HepG2 (cell line): ENCODE measurements around the gene ECPAS. TPM values are rescaled to one million over a fixed set of nuclear protein-coding genes. Genes with fewer than 3 reads are reported as not detected.

Source experiments
- ATAC-seq: fragments of 200-7000 bp; cut with Tn5 transposase; 3 replicates; pipeline ENCODE4 v1.9.1; 2020; ENCODE audit warnings: mild to moderate bottlenecking, moderate library complexity
- BruUV-seq: library from RNA; stranded (reverse); fragments of 400-500 nt; replicated peaks from 2 replicates; lab custom pipeline; 2021; lab: Mats Ljungman, UMichigan
- CTCF ChIA-PET: fragments of 300-600 bp; formaldehyde crosslinking; extraction: SDS; loops from one replicate; lab custom pipeline; 2021; ENCODE audit warnings: low total read pairs, inconsistent platforms, low intra/inter-chr PET ratio; lab: Yijun Ruan, JAX
- POLR2A ChIA-PET: fragments of 350-600 bp; sonication (Branson Sonifier 250); formaldehyde crosslinking; loops from one replicate; lab custom pipeline; 2020; ENCODE audit warnings: antibody characterized with exemption, inconsistent platforms; lab: Yijun Ruan, JAX
- DNase-seq: peaks from one replicate; pipeline ENCODE4 v3.0.0-alpha.2; 2015; ENCODE audit warnings: low spot score
- FAIRE-seq: peaks from 3 replicates; lab custom pipeline; 2011; peaks lifted over from hg19 to GRCh38; lab: Jason Lieb, UNC
- H2AFZ ChIP-seq: one replicate; pipeline ENCODE4 v1.6.1; 2011; ENCODE audit warnings: low read length, inconsistent platforms
- H3K27ac ChIP-seq: fragments of 300-600 bp; 3 replicates; pipeline ENCODE4 v1.8.0; 2011; ENCODE audit warnings: mixed run types, mild to moderate bottlenecking, mixed read lengths, low read length, inconsistent platforms; ENCODE audit not compliant: insufficient read depth; ENCODE audit errors: extremely low read length
- H3K27me3 ChIP-seq, 2 experiments: fragments of 200-600 bp in 1 of 2; 2 replicates in 1 of 2; 3 replicates in 1 of 2; pipeline versions ENCODE4 v1.6.0 to v1.8.0; 2011; ENCODE audit warnings: low read length in 2 of 2, mild to moderate bottlenecking in 2 of 2, moderate library complexity in 2 of 2, inconsistent platforms in 1 of 2; ENCODE audit not compliant: insufficient read depth in 2 of 2, control insufficient read depth in 1 of 2
- H3K36me3 ChIP-seq, 2 experiments: fragments of 200-600 bp in 1 of 2; replicated peaks in 1 of 2; 2 replicates in 1 of 2; 3 replicates in 1 of 2; pipeline versions ENCODE4 v1.5.1 to v1.8.0; 2011; ENCODE audit warnings: low read length in 2 of 2, inconsistent platforms in 1 of 2; ENCODE audit not compliant: insufficient read depth in 2 of 2, control insufficient read depth in 1 of 2
- H3K4me1 ChIP-seq: 2 replicates; pipeline ENCODE4 v1.5.1; 2012; ENCODE audit warnings: low read length, inconsistent platforms; ENCODE audit not compliant: insufficient read depth
- H3K4me2 ChIP-seq: 2 replicates; pipeline ENCODE4 v1.6.0; 2011; ENCODE audit warnings: low read depth, low read length, inconsistent platforms
- H3K4me3 ChIP-seq, 3 experiments: fragments of 200-600 bp in 1 of 3; sonication (generic), shearing (Covaris generic) in 1 of 3; replicated peaks in 1 of 3; 2 replicates each; pipeline ENCODE4 v1.5.1; 2011 to 2016; ENCODE audit warnings: low read length in 3 of 3, inconsistent platforms in 2 of 3, low read depth in 2 of 3, mild to moderate bottlenecking in 2 of 3, control low read depth in 1 of 3, mixed read lengths in 1 of 3; ENCODE audit not compliant: insufficient read depth in 1 of 3
- H3K79me2 ChIP-seq: one replicate; pipeline ENCODE4 v1.6.1; 2011; ENCODE audit warnings: low read length, inconsistent platforms; ENCODE audit not compliant: insufficient read depth
- H3K9ac ChIP-seq: 2 replicates; pipeline ENCODE4 v1.6.0; 2011; ENCODE audit warnings: mild to moderate bottlenecking, low read depth, low read length, inconsistent platforms; ENCODE audit not compliant: insufficient read depth
- H3K9me3 ChIP-seq: 2 replicates; pipeline ENCODE4 v1.5.1; 2012; ENCODE audit warnings: mild to moderate bottlenecking, low read length
- H4K20me1 ChIP-seq: 2 replicates; pipeline ENCODE4 v1.6.0; 2011; ENCODE audit warnings: inconsistent platforms, mild to moderate bottlenecking, low read length, moderate library complexity; ENCODE audit not compliant: insufficient read depth
- DMTF1 ChIP-seq: sonication (generic); formaldehyde crosslinking; IDR thresholded peaks from 2 replicates; pipeline ENCODE4 v1.4.0; 2020; ENCODE audit warnings: mild to moderate bottlenecking, missing genetic modification reagents
- PLRG1 ChIP-seq: fragments of 450-650 bp; conservative IDR thresholded peaks from 2 replicates; pipeline ENCODE4 v1.6.1; 2016
- SP2 ChIP-seq: sonication (generic); formaldehyde crosslinking; IDR thresholded peaks from 2 replicates; pipeline ENCODE4 v1.5.1; 2020; ENCODE audit warnings: mild to moderate bottlenecking, missing genetic modification reagents
- SRSF9 ChIP-seq: fragments of 200-400 bp; formaldehyde crosslinking; IDR thresholded peaks from 2 replicates; pipeline ENCODE4 v1.6.1; 2018; ENCODE audit warnings: borderline replicate concordance, mild to moderate bottlenecking, low read depth, low read length; ENCODE audit not compliant: insufficient read depth, poor library complexity, severe bottlenecking
- TGIF2 ChIP-seq: IDR thresholded peaks from 2 replicates; pipeline ENCODE4 v1.6.1; 2016; ENCODE audit warnings: control low read depth, missing compliant biosample characterization
- ZFP90 ChIP-seq: sonication (generic); formaldehyde crosslinking; IDR thresholded peaks from 2 replicates; pipeline ENCODE4 v1.8.0; 2022; ENCODE audit warnings: missing genetic modification reagents, mild to moderate bottlenecking, inconsistent platforms, borderline replicate concordance
- ZHX1 ChIP-seq: sonication (generic); formaldehyde crosslinking; IDR thresholded peaks from 2 replicates; pipeline ENCODE4 v1.8.1; 2022; ENCODE audit warnings: low read depth, mild to moderate bottlenecking, missing genetic modification reagents
- ZMAT3 ChIP-seq: sonication (generic); formaldehyde crosslinking; conservative IDR thresholded peaks from 2 replicates; pipeline ENCODE4 v1.7.0; 2021; ENCODE audit warnings: missing genetic modification reagents
- ZNF496 ChIP-seq: sonication (generic); formaldehyde crosslinking; IDR thresholded peaks from 2 replicates; pipeline ENCODE4 v1.8.1; 2023; ENCODE audit warnings: mild to moderate bottlenecking, moderate library complexity, missing genetic modification reagents; ENCODE audit not compliant: insufficient replicate concordance
- ZNF558 ChIP-seq: sonication (generic); formaldehyde crosslinking; IDR thresholded peaks from 2 replicates; pipeline ENCODE4 v1.9.0; 2022; ENCODE audit warnings: mild to moderate bottlenecking, missing genetic modification reagents, borderline replicate concordance
- ZNF841 ChIP-seq: sonication (generic); formaldehyde crosslinking; IDR thresholded peaks from 2 replicates; pipeline ENCODE4 v1.8.1; 2023; ENCODE audit warnings: missing genetic modification reagents, borderline replicate concordance
- WGBS: methylation state at CpG from one replicate; pipeline ENCODE4 v1.1.6; 2017; ENCODE audit warnings: low lambda C conversion rate; 5-methylcytosine and 5-hydroxymethylcytosine counted together
- in situ Hi-C: cut with HindIII; loops from 2 replicates; pipeline ENCODE4 v1.10.0; 2017; ENCODE audit warnings: low pct_unique_long_range_greater_than_20kb; ENCODE audit not compliant: extremely low pct_ligation_motif_present
- intact Hi-C: fragments of 100-400 bp; cut with micrococcal nuclease; formaldehyde crosslinking; loops from one replicate; pipeline ENCODE4 v1.10.0; 2022; ENCODE audit not compliant: unreplicated experiment
- polyA plus RNA-seq, 8 experiments: library from polyadenylated mRNA; depleted of rRNA in 3 of 8; stranded (reverse) in 7 of 8; unstranded in 1 of 8; fragments of >200 nt; fragmentation: Illumina TruSeq in 4 of 8; extraction: Trizol in 4 of 8; gene quantifications; 2 replicates each; pipeline versions ENCODE4 v1.2.1 to v1.2.3, GENCODE V29; 2011 to 2016; ENCODE audit warnings: low read depth in 4 of 8, missing spikeins in 1 of 8, mixed read lengths in 1 of 8; ENCODE audit not compliant: insufficient read depth in 1 of 8
- total RNA-seq, 5 experiments: library from RNA; depleted of rRNA; stranded (reverse); fragments of >200 nt; fragmentation: Illumina TruSeq; extraction: Trizol; gene quantifications; 2 replicates each; pipeline ENCODE4 v1.2.3, GENCODE V29; 2016; ENCODE audit warnings: low read depth in 1 of 5
- TF ChIP-seq, protein P1 (sequence below): sonication (generic); formaldehyde crosslinking; IDR thresholded peaks from 2 replicates; pipeline ENCODE4 v1.4.0; 2020; ENCODE audit warnings: missing genetic modification reagents

Gene ECPAS
- total and polyA plus RNA-seq, 2 of the 13 experiments (the other 11 are each of a cell fraction or from before 2014, with no cell fraction given) = 35.3 to 58.0 TPM

- Histone ChIP-seq H2AFZ (no peak overlapping the region), H3K4me1 (no peaks in the 10 kb centered on the region), H3K4me2 (no peak overlapping the region), H3K4me3 (no peak overlapping the region), H3K27me3 (no peaks in the 10 kb centered on the region), H3K79me2 (no peaks in the 10 kb centered on the region), H3K9me3 (no peaks in the 10 kb centered on the region), H3K27ac (no peak overlapping the region), H3K36me3 (no peaks in the 10 kb centered on the region), H4K20me1 (no peaks in the 10 kb centered on the region), H3K9ac (no peak overlapping the region)
- no peak for DNase-seq
- whole genome bisulfite sequencing = no CpG with 5 or more reads among the region's 3 CpGs
- no peak for FAIRE-seq
- TF ChIP-seq ZMAT3 (CRISPR knock-in tag) = no peak
- no peak for TF ChIP-seq TGIF2 (CRISPR knock-in tag)
- BruUV-seq = no TSS peak
- CTCF ChIA-PET = no interaction called here
- no peak for ATAC-seq
- POLR2A ChIA-PET = no interaction called here
- in situ Hi-C loops (no loop called here), intact Hi-C loops (no loop called here)
These were observed 18.3 kb upstream of the ECPAS start for GRCh38 chr9:111502506-111502905.

DNA sequence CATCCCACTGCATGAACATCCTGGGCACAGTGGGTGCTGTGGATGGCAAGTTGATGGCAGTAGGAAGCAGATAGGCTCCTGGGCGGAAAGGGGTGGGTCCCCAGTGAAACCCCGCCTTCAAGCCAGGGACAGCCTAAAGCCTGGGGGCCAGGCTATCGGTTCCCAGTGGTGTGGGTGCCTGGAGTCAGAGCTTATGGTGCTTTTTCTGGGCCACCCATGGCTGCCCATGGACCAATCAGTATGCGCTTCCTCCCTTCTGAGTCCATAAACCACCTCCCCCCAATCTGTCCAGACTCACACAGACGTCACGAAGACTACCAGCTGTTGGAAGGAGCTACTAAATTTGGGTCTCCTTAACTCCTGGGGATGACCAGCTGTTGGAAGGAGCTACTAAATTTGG lies 17.5 kb upstream of the ECPAS start:
- ATAC-seq = peak; percentile 31; the same call in 2 of the 3 replicates
- no peak for TF ChIP-seq ZFP90 (CRISPR knock-in tag)
- TF ChIP-seq, protein P1, sequence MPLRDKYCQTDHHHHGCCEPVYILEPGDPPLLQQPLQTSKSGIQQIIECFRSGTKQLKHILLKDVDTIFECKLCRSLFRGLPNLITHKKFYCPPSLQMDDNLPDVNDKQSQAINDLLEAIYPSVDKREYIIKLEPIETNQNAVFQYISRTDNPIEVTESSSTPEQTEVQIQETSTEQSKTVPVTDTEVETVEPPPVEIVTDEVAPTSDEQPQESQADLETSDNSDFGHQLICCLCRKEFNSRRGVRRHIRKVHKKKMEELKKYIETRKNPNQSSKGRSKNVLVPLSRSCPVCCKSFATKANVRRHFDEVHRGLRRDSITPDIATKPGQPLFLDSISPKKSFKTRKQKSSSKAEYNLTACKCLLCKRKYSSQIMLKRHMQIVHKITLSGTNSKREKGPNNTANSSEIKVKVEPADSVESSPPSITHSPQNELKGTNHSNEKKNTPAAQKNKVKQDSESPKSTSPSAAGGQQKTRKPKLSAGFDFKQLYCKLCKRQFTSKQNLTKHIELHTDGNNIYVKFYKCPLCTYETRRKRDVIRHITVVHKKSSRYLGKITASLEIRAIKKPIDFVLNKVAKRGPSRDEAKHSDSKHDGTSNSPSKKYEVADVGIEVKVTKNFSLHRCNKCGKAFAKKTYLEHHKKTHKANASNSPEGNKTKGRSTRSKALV (CRISPR knock-in tag) = no peak
- TF ChIP-seq SRSF9 = no peak
- TF ChIP-seq PLRG1 = no peak
- TF ChIP-seq SP2 = no peak
- no peak for TF ChIP-seq ZNF558 (CRISPR knock-in tag)
- TF ChIP-seq DMTF1 (CRISPR knock-in tag) = no peak
- no peak for TF ChIP-seq ZNF496 (CRISPR knock-in tag)
- no peak for TF ChIP-seq ZHX1
- TF ChIP-seq ZNF841 (CRISPR knock-in tag) = no peak

More for the DNA sequence above, 17.5 kb upstream of the ECPAS start:
- ChIA-PET CTCF (no interaction called here), POLR2A (no interaction called here)
- 68% methylated on average over 4 of the region's 6 CpGs for whole genome bisulfite sequencing
- no peak overlapping the region for H3K4me2 ChIP-seq
- no peak overlapping the region for H3K4me3 ChIP-seq
- no peaks in the 10 kb centered on the region for H3K4me1 ChIP-seq
- no peaks in the 10 kb centered on the region for H4K20me1 ChIP-seq
- no peak overlapping the region for H2AFZ ChIP-seq
- no peak overlapping the region for H3K9ac ChIP-seq
- no TSS peak for BruUV-seq
- FAIRE-seq = no peak
- no peak overlapping the region for H3K27ac ChIP-seq
- H3K36me3 ChIP-seq = no peaks in the 10 kb centered on the region
- no peaks in the 10 kb centered on the region for H3K9me3 ChIP-seq
- in situ Hi-C loops (no loop called here), intact Hi-C loops (no loop called here)
- H3K79me2 ChIP-seq = no peaks in the 10 kb centered on the region
- no peaks in the 10 kb centered on the region for H3K27me3 ChIP-seq
- no peak for DNase-seq
